Activated CD8-positive, alpha-beta T cell treated with anti-CD3 and anti-CD28 coated beads for 36 hours (primary cell): Measurements from ENCODE around the gene FAM24A. TPM values are rescaled to one million over a fixed set of nuclear protein-coding genes. Genes with fewer than 3 reads are reported as not detected.
A peak's percentile ranks its signal among the peaks of the same experiment; 100 is the strongest.

ENCODE experiments used
- ATAC-seq: fragments of 200-7000 bp; cut with Tn5 transposase; one replicate; pipeline ENCODE4 v1.10.0; 2021; ENCODE audit warnings: mild to moderate bottlenecking, moderate library complexity
- CTCF ChIA-PET: fragments of 350-600 bp; sonication (Branson Sonifier 250); formaldehyde crosslinking; loops from one replicate; lab custom pipeline; 2021; ENCODE audit warnings: antibody characterized with exemption; lab: Charles Lee
- POLR2A ChIA-PET: fragments of 350-600 bp; sonication (Branson Sonifier 250); formaldehyde crosslinking; loops from one replicate; lab custom pipeline; 2021; ENCODE audit warnings: antibody characterized with exemption; lab: Charles Lee
- DNase-seq: peaks from one replicate; pipeline ENCODE4 v3.0.0-alpha.2; 2020
- H3K27ac Mint-ChIP-seq: one replicate; pipeline ENCODE4 v1.8.0; 2021; ENCODE audit warnings: mild to moderate bottlenecking, mixed read lengths
- H3K27me3 Mint-ChIP-seq: one replicate; pipeline ENCODE4 v1.8.0; 2021; ENCODE audit warnings: mixed read lengths
- H3K36me3 Mint-ChIP-seq: one replicate; pipeline ENCODE4 v1.8.0; 2021; ENCODE audit warnings: low read depth, mixed read lengths
- H3K4me1 Mint-ChIP-seq: one replicate; pipeline ENCODE4 v1.8.0; 2021; ENCODE audit warnings: low read depth, mixed read lengths
- H3K4me3 Mint-ChIP-seq: one replicate; pipeline ENCODE4 v1.8.0; 2021; ENCODE audit warnings: mild to moderate bottlenecking, moderate library complexity, mixed read lengths
- H3K9me3 Mint-ChIP-seq: one replicate; pipeline ENCODE4 v1.8.0; 2021; ENCODE audit warnings: mixed read lengths
- intact Hi-C: fragments of 100-400 bp; cut with micrococcal nuclease; formaldehyde crosslinking; loops from one replicate; pipeline ENCODE4 v1.10.0; 2022
- total RNA-seq, 2 experiments: library from RNA; stranded (reverse); gene quantifications; one replicate each; pipeline ENCODE4 v1.2.3, GENCODE V29; 2021
- TF ChIP-seq, protein P1 (sequence below): fragments of 200-600 bp; IDR thresholded peaks from one replicate; pipeline ENCODE4 v1.8.0; 2022; ENCODE audit warnings: antibody characterized with exemption, mild to moderate bottlenecking

FAM24A gene
- total RNA-seq, 2 experiments from 2014 or later, result not detected

DNA sequence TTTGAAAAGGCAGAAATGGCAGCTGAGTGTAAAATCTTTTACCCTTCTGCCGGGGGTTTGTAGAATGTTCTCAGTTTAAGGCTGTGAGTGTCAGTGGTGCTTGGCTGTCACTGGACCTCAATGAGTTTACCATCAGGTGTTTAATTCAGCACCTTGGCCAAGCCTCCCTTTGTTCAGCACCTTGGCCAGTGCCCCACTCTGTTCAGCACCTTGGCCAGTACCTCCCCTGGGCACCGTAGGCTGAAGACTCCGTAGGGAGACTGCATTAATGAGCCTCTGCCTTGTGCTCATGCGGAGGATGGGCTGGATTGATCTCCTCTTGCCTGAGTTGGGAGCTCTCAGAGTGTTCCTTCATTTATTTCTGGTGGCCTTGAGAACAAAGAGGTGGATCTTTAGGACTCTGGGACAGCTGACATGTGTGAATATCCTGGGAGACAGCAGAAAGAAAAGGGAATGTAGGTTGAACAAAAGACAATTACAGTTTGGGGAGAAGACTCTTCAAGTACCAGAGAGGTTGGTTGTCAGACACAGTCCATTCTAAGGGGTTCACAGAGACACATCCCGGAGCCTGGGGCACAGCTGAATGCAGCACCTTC is 1.6 kb downstream of the FAM24A start:
- ChIA-PET POLR2A (no interaction called here), CTCF (interaction anchor here (1.1 kb wide), 1 partner anchor 346 kb away, joined by 3 read pairs; no protein-coding TSS in a partner anchor)
- TF ChIP-seq, protein P1, sequence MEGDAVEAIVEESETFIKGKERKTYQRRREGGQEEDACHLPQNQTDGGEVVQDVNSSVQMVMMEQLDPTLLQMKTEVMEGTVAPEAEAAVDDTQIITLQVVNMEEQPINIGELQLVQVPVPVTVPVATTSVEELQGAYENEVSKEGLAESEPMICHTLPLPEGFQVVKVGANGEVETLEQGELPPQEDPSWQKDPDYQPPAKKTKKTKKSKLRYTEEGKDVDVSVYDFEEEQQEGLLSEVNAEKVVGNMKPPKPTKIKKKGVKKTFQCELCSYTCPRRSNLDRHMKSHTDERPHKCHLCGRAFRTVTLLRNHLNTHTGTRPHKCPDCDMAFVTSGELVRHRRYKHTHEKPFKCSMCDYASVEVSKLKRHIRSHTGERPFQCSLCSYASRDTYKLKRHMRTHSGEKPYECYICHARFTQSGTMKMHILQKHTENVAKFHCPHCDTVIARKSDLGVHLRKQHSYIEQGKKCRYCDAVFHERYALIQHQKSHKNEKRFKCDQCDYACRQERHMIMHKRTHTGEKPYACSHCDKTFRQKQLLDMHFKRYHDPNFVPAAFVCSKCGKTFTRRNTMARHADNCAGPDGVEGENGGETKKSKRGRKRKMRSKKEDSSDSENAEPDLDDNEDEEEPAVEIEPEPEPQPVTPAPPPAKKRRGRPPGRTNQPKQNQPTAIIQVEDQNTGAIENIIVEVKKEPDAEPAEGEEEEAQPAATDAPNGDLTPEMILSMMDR, result no peak
- ATAC-seq (peak; percentile 92), DNase-seq (peak; percentile 66)
- Mint-ChIP-seq H3K4me3 (no peak overlapping the region), H3K4me1 (no peaks in the 10 kb centered on the region), H3K9me3 (peaks cover 2% of the 10 kb centered on the region), H3K27me3 (peaks cover 7% of the 10 kb centered on the region), H3K36me3 (no peaks in the 10 kb centered on the region), H3K27ac (no peak overlapping the region)
- intact Hi-C loops, result no loop called here

- Mint-ChIP-seq H3K4me1 (no peaks in the 10 kb centered on the region), H3K36me3 (peaks cover under 1% of the 10 kb centered on the region), H3K9me3 (peaks cover 2% of the 10 kb centered on the region), H3K27me3 (peaks cover 5% of the 10 kb centered on the region), H3K4me3 (no peak overlapping the region), H3K27ac (no peak overlapping the region)
- no peak for DNase-seq
- ChIA-PET POLR2A (no interaction called here), CTCF (interaction anchor here (0.7 kb wide), 1 partner anchor 285 kb away, joined by 3 read pairs; no protein-coding TSS in a partner anchor)
- ATAC-seq, result no peak
- intact Hi-C loops, result no loop called here
- TF ChIP-seq, protein P1, result no peak
These were observed 5.3 kb downstream of the FAM24A start for GRCh38 chr10:122915700-122916099.

GRCh38 chr10:122930140-122930539 is 19.7 kb downstream of the FAM24A start:
- no peak overlapping the region for H3K27ac Mint-ChIP-seq
- H3K27me3 Mint-ChIP-seq, result no peaks in the 10 kb centered on the region
- H3K4me3 Mint-ChIP-seq, result no peak overlapping the region
- peaks cover 2% of the 10 kb centered on the region for H3K4me1 Mint-ChIP-seq
- ATAC-seq (no peak), DNase-seq (no peak)
- ChIA-PET CTCF (no interaction called here), POLR2A (no interaction called here)
- no peaks in the 10 kb centered on the region for H3K9me3 Mint-ChIP-seq
- TF ChIP-seq, protein P1, result no peak
- intact Hi-C loops, result no loop called here
- H3K36me3 Mint-ChIP-seq, result no peaks in the 10 kb centered on the region

DNA sequence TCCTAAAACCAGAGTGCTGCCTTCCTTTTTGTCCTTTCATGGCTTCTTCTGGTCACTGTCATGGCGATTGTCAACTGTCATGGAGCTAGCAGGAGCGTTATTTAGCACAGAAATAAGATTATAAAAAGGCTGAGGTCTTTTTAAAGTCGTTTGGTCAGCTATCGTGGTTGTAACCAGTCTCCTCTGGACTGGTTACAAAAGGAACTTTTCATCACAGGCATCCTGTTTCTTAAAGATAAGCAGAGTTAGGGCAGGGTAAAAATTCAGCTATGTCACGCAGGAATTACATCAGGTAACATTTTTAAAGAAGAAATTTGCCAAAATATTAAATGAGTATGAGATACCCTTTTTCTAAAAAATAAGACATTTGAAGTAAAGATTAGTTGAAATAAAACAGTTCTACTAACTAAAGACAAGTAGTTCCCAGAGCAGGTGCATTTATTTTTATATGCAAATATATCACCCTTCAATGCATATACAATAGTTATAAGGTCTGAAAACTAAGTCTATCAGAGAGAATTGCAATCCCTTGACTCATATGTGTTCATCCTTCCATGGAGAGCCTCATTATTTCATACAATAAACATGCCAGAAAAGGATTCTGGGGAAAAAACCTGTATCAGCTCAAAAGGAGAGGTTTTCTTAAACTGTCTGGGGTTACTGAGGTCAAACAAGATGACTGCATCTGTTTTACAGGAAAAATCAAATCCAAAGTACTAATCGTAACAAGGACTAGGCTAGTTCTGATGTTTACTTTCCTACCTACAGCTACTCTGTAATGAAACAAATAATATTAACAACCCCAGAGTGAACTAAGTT is 20.9 kb downstream of the FAM24A start:
- Mint-ChIP-seq H3K27me3 (no peaks in the 10 kb centered on the region), H3K9me3 (no peaks in the 10 kb centered on the region), H3K36me3 (peaks cover 5% of the 10 kb centered on the region), H3K4me1 (peaks cover 2% of the 10 kb centered on the region), H3K4me3 (no peak overlapping the region), H3K27ac (no peak overlapping the region)
- ChIA-PET POLR2A (no interaction called here), CTCF (no interaction called here)
- TF ChIP-seq, protein P1, result no peak
- DNase-seq, result no peak
- ATAC-seq, result no peak
- intact Hi-C loops, result no loop called here
